Activated CD4-positive, alpha-beta T cell treated with anti-CD3 and anti-CD28 coated beads for 24 hours (primary cell): ENCODE measurements around the gene PSMB11.

ENCODE experiments used
- DNase-seq, 2 donors: peaks; one replicate each; pipeline ENCODE4 v3.0.0-alpha.2; 2020; ENCODE audit warnings: low read depth in 2 of 2

PSMB11 gene

DNA sequence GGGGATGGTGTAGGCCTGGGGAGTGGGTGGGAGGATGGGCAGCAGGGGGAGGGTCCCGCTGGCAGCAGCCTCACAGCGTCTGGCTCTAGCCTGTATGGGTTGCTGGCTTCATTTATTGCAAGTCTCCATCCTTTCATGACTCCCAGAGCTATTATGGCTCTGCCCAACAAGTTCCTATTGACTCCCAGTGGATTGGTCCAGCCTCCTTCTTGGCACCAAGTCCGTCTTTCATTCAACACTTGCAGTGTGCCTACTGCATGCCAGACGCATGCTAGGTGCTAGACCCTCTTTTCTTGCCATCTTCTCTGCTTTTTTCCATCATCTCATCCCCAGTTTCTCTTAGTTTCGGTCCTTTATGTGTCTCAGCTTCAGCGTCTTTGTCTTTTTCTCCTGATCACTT lies 1.1 kb downstream of the PSMB11 start:
- no peak for DNase-seq

GRCh38 chr14:23043754-23044153 lies 1.7 kb downstream of the PSMB11 start:
- DNase-seq = no peak

DNA sequence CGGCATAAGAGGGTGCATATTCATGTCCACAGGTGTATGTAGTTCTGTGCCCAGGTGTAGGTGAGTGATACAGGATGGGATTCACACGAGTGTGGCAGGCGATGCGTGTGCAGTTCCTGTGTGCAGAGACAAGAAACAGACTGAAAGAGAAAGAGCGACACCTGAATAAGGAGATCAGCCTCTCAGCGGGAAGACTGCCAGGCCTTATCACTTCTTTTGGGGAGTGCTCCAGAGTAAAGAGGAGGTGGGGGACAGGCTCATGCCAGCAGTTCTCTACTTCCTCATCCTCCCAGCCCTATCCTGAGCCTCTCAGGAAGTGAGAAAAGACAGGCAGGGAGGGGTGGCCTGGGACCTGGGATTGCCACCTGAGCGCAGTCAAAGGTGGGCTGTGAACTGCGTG lies 2.8 kb downstream of the PSMB11 start:
- DNase-seq = no peak

DNA sequence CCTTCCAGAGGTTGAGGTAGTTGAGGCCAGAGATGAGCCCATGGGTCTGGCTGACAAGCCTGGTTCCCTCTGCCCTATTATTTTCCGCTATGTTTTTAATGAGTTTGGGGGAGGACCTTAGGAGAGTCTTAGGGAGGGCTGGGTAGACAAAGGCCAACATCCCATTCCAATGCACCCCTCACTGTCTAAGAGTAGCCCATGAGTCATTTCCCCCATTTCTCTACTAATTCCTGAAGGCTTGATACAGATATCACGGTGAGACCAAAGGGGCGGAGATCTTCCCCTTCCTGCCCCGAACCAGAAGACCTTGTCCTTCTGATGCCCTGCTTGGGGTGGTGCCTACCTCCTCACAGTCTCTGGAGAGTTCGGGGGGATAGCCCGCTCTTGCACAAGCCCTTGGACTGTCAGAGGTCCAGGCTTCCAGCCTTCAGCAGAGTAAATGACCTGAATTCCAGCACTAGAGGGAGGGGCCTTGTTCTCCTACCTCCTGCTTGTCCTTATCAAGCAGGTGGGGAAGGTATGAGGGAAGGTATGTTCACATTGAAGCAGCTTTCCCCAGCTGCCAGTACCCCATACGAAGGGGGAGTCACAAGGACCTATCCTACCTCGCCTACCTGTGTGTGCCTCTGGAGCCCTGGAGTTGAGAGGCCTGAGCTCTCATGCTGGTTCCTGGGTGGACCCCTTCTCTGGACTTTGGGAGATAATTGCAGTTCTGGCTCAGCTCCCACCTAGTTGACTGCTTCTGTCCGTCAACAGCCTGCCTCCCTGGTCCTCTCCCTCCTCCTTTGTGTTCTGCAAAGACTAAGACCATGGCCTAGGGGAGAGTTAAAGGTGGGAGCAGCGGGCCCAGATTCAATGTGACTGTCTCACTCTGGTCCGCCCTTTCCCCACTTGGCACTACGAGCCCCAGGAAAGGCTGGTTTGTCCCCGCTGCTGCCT lies 3.7 kb downstream of the PSMB11 start:
- DNase-seq = no peak

DNA sequence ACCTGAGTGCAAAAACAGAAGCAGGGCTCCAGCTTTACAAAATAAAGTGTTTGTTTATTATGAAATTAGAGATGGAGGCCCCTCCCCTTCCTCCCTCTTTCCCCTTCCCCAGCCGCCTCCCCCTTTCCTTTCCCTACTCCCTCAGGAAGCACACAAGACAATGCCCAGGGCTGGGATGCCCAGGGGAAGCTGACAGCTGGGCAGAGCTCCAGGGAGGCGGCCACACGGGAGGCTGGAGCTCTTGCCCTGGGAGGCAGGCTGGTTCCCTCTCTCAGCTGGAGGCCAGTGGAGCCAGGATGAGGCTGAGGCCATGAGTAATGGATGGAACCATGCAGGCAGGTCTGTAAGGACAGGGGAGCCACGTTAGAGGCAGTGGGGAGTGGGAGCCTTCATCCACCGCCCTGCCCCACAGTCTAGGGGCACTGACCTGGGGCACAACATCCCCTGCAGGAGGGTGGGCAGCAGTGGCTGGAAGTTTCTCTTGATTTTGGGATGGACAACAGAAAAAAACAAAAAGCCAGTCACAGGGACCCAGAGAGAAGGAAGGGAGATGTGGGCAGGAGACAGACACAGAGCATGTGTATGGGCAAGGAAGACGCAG lies 5.1 kb downstream of the PSMB11 start:
- no peak for DNase-seq

- DNase-seq = no peak
Observed at GRCh38 chr14:23047751-23048693, 6.0 kb downstream of the PSMB11 start.

DNA sequence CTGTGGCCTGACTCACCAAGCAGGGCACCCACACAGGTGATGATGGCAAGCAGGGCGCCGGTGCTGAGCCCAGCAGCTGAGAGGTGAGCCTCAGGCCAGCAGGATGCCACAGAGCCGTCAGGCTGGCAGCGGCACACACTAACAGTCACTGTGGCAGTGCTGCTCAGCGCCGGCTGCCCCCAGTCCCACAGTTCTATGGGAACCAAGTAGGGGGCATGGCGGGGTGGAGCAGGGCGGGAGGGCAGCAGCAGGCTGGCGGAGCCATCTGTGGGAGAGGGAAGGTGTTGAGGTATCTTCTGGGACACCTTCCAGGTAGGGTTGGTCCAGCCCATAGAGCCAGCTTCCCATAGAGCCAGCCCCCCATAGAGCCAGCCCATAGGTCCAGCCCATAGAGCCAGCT lies 7.0 kb downstream of the PSMB11 start:
- no peak for DNase-seq

DNA sequence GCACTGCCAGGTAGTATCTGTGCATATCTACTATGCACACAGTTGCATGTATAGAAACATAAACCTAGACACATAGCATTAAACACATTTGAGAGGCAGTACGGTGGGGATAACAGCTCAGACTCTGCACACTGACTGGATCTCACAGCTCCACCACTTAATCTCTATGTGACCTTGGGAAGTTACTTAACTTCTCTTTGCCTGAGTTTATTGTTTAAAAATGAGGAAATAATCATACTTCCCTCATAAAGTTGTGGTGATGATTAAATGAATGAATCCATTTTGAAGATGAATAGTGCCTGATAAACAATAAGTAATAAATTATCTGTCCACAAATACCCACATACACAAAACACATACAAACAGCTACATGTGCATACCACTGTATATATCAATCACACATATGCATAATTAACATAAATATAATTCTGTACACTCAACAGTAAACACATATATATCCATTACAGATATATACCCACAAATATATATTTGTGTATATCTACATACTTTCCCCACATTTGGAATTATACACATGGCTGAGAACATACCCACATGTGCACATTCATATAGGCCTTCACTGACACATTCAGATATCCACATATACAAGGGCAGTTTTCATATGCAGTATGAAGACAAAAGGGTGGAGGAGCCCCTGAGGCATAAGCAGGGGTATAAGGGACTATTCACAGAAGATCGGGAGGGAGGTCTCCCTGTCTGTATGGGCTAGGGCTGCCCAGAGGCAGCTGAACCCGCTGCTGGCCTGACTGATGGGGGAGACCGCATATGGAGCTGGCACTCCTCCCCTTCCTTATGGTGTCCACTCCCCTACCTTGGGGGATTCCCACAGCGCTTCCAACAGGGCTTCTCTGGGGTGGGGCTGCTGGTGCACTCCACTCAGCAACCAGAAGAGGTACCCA lies 9.4 kb downstream of the PSMB11 start:
- no peak for DNase-seq

DNA sequence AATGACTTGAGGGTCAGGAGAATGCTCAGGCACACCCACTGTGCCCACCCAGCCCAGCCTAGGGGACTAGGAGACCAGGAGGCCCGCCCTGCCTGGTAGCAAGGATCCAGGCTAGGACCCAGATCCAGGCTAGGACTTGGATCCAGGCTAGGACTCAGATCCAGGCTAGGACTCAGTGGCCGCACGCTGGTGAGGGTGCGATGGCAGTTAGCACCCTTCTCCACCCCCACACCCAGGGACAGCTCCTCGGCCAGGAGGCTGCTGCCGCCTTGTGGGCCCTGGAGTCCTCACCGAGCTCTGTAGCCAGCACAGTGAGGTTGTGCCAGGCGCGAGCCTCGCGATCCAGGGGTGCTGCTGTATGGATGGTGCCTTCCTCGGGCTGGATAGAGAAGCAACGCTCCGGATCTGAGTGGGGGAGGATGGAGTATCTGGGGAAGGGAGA lies 10.2 kb downstream of the PSMB11 start:
- no peak for DNase-seq

DNA sequence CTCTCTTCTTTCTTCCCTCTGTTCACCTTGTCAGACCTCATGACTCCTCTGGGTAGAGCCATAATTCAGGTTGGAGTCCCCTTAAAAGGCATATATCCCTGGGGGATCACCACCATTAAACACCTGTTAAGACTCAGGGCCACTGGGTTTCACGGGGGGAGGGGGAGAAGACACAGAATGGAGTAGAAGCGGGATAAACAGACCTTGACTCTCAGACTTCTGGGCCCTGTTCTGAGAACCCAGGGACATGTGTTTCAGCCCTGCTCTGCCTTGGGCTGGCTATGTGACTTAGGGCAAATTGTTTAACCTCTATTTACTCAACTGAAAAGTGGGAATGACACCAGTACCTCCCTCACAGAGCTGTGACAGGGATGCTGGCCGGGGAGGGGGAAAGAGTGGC lies 10.7 kb downstream of the PSMB11 start:
- DNase-seq = no peak

GRCh38 chr14:23053426-23053825 lies 11.4 kb downstream of the PSMB11 start:
- no peak for DNase-seq

- no peak for DNase-seq
Observed at GRCh38 chr14:23054000-23054811, 12.2 kb downstream of the PSMB11 start.

- no peak for DNase-seq
Observed at GRCh38 chr14:23055147-23055550, 13.1 kb downstream of the PSMB11 start.

DNA sequence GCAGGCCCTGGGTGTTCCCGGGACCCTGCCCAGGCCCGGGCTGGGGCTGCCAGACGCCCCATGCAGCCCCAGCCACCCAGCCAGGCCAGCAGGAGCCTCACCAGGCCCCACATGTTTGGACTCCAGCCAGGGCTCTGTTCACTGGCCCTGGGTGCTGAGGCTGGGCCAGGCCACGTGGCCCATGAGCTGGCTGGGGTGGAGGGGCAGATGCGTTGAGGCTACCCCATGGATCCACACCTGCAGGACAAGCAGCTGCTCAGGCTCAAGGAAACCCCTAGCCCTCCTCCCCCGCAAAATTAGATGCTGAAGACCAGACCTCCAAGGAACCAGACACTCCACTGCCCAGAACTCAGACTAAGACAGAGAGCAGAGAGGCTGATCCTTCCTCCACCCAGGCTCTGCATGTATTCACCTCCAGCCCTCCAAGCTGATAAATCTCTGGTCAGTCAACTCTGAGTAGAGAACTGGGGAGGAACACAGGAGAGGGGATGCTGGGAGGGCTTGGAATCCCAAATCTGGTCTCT lies 13.7 kb downstream of the PSMB11 start:
- DNase-seq = no peak

GRCh38 chr14:23056145-23056955 lies 14.3 kb downstream of the PSMB11 start:
- peak; percentile 47 to 49 for DNase-seq

- peak; percentile 31 to 62 for DNase-seq
Observed at GRCh38 chr14:23056956-23057756, 15.1 kb downstream of the PSMB11 start, which contains the start of gene CDH24. Gene CDH24 (minus strand): TSS chr14:23057520. CDS start chr14:23055733, 1,787 bp downstream.

- peak; percentile 86 to 87 for DNase-seq
Observed at GRCh38 chr14:23057757-23058653, 16.0 kb downstream of the PSMB11 start.
